Umbilical cord (tissue), 2 donors: ENCODE results near the gene TBCCD1. TPM values are rescaled to one million over a fixed set of nuclear protein-coding genes. Genes with fewer than 3 reads are reported as not detected.
"Not testable (repeated sequence)": the region's sequence is repeated elsewhere in the genome, so short reads cannot be mapped to it uniquely, and the experiment has no call there.

Source experiments
- DNase-seq: peaks from one replicate; pipeline ENCODE4 v3.0.0-alpha.2; 2015; ENCODE audit warnings: low spot score
- total RNA-seq: library from RNA; depleted of rRNA; stranded (reverse); fragments of >200 nt; gene quantifications from one replicate; pipeline ENCODE4 v1.2.3, GENCODE V29; 2014; ENCODE audit warnings: low replicate concordance; ENCODE audit not compliant: insufficient read depth

TBCCD1 gene
- total RNA-seq, 1 donor from 2014 or later = 6.3 TPM

DNA sequence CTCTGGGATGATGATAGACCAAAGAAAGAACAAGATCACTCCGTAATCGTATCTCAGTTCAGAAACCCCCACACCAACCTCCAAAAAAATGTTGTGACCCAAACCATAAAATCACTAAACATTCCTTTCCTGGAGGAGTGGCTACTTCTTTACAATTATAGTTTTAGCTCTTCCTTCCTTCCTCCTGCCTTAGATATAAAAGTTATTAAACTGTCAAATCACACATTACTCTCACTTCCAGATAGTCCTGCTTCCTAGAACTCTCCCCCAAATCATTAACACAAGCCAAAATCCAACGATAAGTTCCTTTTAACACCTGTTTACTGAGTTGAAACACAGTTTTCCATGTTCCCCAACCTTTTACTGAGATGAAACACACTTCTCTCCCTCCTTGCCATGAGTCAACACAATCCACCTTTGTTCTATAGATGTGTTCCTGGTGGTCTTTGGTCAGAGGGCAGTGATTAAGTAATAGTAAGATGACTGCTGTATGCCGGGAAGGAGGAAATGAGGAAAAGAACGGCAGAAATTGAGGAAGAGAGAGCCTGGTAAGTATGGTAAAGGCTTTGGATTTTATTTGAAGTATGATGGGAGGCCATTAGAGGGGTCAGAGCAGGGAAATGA lies 14.6 kb downstream of the TBCCD1 start:
- no peak for DNase-seq

DNA sequence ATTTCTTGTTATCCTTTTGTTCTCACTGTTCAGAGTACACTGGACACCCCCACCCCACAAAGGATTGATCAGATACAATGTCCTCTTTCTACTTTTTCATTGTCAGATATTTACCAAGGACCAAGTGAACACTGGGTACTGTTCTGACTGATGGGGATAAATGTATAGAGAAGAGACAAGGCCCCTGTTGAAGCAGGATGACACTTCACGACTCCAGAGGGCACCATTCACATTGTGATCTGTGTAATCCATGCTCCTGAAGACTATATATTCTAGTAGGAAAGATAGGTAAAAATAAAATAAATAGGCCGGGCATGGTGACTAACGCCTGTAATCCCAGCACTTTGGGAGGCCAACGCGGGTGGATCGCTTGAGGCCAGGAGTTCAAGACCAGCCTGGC lies 15.8 kb downstream of the TBCCD1 start:
- DNase-seq = no peak

DNA sequence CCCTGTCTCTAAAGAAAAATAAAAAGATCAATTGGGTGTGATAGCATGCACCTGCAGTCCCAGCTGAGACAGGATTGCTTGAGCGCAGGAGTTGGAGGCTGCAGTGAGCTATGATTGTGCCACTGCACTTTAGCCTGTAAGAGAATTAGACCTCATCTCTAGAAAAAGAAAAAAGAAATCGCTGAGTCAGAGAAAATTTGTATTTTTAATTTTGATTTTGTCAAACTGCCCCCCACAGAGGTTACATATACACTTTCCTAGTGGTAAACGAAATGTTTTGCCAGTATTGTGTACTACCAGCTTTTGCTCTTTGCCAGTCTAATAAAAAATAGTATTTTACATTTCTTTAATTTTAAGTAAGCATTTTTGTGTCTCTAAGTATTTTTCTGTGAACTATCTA lies 17.6 kb downstream of the TBCCD1 start:
- DNase-seq = no peak

DNA sequence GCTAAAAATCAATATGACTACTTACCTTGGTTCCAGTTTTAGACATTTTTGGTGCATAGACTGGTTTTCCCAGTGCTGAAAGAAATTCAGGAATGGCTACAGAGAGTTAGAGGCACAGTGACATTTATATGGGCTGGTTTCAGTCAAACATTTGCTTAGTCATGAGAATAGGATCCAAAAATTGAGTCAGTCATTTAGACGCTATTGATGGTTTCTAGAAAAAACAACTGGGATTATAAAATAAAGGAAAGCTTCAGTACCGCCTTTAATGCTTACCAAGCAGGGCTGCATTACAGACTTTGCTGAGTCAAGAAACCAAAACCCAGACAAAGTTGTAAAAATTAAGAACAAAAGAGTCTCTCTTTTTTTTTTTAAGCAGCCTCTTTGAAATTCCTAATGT lies 22.9 kb downstream of the TBCCD1 start, which contains the start of gene CRYGS:
Gene CRYGS (minus strand): TSS at position 100 of the 400 bp plus-strand sequence. CDS start 54 bp downstream, at position 46.
- DNase-seq = no peak

DNA sequence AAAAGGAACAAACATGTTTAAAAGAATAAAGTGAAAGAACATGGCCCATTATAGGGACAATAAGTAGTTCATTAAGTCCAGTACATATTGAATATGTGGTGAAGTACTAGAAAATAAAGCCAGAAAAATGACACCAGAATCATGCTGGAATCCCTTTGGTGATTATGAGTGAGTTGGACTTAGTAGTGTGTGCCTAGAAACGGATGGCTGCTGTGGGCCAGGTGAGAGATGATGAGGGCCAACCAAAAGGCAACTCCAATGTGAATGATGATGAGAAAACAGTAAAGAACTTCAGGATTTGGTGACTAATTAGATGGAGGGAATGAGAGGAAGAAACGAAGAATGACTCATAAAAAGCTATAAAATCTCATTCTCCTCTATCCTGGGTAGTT lies 26.3 kb downstream of the TBCCD1 start:
- DNase-seq = no peak

DNA sequence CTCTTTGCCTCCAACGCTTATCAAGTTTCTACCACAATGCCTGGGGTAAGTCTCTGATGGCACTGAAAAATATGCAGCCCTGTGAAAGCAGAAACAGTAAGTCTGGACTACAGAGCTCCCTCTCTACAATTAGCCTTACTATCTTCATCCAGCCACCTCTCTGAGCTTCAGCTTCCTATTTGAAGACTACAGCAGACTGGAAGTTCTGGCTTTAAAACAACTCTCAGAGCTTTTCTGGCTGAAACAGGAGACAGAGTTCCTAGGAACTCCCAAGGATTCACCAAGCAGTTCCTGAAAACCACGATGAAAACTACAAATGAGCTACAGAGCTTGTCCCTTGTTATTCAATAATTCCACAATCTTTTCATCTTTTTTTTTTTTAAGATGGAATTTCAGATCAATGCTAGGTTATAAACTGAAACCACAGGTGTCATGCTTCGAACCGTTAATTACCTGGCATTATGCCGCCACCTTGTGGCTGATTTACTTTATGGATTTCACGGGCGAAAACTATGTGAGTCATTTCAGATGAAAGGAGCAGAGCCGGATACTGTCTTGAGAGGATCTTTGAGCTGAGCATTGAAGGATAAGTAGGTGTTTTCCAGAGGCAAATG lies 26.8 kb downstream of the TBCCD1 start:
- DNase-seq = peak; percentile 87

DNA sequence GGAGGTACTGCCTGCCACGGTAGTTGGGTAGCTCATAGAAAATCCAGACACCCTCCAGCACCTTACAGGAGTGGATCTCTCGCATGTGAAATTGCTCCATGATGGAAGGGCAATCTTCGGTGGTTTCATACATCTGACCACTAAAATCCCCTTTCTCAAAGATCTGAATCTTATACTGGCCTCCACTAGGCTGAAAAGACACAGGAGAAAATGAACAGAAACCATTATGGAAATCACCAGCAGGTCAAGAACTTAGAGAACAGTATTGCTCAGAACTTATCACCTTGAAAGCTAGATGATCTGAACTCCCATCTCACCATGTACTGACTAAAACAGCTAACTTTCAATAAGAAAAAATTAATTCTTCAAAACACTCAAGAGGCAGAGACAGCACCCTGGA lies 28.4 kb downstream of the TBCCD1 start:
- DNase-seq = no peak

DNA sequence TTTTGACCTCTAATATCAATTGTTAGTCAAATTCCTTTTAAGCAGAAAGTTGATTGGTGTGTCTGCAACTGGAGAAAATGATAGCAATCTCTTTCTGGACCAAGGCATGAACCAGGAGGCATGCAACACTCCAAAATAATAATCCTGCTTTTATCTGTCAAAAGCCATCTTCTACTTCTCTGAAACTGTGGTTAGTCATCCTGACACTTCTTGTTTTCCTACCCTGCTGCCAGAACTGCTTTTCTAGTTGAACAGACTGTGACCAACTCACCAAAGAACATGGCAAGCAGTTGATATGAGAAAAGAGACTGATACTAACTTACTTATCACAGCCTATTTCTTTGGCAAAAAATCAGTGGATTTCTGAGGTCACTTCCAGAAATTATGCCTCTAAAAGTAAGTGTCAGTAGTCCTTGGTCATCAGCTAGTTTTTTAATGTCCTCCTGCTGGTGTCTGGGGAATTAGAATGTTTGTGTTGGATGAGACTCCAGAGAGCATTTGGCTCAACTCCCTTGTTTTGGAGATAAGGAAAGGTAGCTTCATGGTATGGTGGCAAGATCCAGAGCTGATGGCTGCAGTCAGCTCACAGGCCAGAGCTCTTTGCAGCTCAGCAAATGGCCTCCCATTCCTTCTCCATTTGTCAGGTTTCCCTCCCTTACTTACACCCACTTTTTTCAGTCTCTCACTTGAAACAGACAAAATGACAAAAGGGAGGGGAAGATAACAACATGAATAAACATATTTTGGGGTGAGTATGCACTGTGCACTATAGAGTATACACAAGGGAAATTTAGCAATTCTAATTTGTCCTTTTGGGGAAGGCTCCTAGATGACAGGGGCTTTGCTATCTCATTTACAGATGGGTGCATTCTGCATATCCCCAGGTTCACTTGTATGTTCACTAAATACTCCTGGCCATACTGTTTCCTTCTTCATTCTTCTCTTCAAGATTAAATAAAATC lies 30.0 kb downstream of the TBCCD1 start:
- DNase-seq = no peak

DNA sequence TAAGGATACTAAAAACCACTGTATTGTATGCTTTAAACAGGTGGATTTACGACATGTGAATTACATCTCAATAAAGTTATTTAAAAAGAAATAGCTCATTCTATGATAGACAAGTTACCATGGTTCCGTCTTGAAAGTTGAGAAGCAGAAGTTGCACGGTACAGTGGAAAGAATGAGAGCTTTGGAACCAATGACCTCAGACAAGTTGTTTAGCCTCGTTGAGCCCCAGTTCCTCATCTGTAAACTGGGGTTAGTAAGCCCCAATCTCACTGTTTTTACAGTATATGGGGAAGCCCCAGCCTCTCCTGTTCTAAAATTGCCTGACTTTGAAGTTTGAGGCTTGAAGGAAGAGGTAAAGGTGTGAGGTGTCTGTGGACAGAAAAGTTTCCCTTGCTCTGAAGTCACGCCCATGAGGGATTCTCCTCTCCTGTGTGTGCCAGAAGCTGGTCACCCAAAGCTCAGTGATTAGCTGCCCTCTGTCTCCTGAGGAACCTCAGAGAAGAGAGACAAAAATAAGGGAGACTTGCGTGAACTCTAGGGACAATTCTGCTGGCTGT lies 32.9 kb downstream of the TBCCD1 start:
- DNase-seq = peak; percentile 22

DNA sequence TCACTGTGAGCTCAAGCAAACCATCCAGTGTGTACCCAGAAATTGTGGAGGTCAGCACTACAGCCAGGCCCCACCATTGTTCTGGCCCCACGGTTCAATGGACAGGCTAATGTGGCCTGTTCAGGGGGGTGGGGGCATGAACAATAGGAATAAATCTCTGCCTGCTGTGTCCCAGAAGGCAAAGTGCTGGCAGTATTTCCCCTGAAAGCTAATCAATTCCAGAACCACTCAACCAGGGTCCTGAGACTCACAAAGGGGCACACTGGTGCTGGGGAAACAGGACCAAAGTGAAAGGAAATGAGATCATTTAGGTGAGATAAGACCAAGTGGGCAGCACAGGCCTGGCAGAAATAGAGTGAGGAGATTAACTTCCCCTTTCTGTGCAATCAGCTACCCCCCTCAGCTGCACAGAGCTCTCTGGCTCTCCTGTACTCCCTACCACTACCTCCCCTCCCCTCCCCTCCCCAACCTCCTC lies 34.5 kb downstream of the TBCCD1 start:
- DNase-seq = no peak

DNA sequence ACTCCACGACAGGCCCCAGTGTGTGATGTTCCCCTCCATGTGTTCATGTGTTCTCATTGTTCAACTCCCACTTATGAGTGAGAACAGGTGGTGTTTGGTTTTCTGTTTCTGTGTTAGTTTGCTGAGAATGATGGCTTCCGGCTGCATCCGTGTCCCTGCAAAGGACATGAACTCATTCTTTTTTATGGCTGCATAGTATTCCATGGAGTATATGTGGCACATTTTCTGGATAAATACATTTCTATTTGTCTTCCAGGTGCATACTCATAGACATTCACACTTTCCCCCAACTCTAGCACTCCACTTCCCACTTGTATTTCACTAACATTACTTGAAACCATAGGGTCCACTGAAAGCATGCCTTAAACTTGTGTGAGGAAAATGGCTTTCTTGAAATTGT lies 35.4 kb downstream of the TBCCD1 start:
- not testable (repeated sequence) for DNase-seq

DNA sequence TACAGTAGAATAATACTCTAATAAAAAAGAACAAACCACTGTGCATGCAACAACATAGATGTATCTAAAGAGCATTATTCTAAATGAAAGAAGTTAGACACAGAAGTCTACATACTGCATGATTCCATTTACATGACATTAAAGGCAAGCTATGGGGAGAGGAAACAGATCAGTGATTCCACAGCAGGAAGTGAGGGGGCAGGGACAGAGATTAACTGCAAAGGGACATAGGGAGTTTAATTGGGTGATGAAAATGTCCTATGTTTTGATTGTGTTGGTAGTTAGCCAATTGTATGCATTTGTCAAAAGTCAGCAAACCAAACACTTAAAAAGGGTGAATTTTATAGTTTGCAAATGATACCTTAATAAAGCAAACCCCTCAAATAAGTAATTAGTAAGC lies 36.7 kb downstream of the TBCCD1 start:
- no peak for DNase-seq

DNA sequence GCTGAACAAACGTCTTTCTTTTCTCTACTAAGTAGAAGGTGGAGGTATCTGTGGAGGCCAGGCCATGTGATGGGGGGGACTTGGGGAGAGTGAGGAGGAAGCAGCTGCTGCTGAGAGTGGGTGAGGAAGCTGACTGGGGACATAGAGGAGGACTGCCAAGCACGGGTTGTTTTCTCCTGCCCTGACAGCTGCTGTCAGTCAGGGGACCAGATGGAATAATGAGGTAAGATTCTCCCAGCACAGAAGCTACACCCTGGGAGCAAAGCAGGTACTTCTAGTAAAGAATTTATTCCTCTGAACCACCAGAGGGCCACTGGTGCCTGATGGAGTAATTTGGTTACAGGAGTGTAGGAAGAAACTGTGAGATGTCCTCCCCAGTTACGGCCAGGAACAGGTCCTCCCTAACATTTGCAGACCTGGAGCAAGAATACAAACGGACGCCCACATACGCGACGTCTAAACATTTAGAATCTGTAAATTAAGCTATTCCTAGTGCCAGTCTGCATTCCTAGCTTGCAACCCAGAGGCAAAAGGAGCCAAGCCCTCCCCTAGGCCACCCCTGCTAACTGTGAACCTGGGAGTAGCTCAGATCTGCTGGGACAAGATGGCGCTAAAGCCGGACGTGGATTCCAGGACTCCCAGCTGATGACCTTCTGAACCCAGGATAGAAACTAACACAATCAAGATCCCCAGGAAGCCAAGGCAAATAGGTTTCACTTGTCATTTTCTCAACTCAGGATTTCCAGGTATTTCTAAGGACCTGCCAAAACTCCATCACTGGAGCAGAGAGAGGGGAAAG lies 37.7 kb downstream of the TBCCD1 start:
- no peak for DNase-seq

DNA sequence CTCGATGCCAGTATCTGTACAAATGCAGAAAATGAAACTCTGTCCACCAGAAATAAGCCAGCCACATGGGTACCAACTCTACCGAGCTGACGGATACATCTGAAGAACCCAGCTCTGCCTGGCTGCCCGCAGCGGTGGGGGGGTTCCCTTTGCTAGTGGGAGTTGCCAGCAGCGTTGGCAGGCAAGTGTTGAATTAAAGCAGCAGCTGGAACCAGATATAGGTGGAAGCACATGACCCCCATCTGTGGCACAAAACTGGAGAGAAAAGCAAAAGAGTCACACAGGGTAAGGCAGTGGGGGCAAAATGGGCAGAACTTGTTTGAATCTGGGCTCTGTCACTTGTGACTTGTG lies 40.9 kb downstream of the TBCCD1 start:
- DNase-seq = no peak

DNA sequence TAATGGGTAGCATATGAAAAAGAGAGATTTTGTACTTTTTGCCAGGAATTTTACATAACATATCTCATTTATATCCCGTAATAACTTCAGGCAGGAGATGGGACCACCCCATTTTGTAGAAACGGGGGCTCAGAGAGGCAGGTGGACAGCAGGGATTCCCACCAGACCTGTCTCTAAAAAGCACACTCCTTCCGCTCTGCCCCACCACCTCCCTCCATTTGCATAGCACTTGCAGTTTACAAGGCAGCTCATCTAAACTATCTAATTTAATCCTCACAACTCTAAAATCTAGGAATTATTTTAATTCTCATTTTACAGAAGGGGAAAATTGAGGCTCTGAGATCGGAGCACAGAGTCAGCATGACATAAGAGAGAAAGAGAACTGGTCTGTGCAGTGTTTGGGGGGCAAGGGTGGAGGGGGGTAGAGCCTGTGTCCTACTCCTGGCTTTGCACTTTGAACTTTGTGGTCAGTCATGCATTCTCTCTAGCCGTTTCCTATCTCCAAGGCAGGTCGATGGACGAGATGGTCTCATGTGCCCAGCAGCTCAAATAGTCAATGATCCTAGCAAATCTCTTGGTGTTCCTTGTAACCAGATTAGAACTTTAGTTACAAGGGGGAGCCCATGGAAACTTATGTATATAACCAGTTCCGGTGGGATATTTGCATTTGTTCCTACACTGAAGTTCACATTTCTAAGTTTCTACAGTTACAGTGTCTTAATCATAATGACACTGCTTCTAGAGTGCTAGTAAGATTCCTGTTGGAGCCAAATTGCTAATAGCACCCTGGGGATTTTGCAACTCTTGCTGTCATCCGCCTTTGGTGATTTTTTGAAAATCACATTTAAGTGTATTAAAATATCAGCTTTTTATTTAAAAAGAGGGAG lies 41.5 kb downstream of the TBCCD1 start:
- no peak for DNase-seq

DNA sequence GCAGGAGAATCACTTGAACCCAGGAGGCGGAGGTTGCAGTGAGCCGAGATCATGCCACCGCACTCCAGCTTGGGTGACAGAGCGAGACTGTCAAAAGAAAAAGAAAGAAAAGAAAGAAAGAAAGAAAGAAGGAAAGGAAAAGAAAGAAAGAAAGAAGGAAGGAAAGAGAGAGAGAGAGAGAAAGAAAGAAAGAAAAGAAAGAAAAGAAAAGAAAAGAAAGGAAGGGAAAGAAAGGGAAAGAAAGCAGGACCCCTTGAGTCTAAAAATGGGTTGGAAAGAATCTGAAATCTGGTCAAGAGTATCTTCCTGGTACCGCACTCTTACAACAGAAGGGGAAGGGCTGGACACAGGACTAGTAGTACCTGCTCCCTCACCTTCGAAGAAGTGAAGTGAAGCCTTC lies 42.5 kb downstream of the TBCCD1 start:
- DNase-seq = no peak

DNA sequence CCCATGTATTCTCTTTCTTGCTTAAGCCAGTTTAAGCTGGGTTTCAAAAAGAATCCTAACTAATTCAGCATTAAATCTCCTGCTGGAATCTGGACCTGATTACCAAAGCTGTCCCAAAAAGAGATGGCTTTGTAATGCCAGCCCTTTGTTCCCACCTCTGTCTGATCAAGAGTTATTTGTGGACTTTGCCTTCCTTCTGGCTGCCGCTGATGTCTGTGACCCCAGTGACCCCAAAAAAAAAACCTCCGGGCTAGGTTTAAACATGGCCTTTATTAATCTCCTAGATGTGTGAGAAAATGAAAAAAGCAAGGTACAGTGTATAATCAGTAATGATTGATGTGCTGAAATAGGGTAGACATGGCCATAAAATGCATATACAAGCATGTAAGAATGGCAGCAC lies 43.7 kb downstream of the TBCCD1 start:
- DNase-seq = no peak

DNA sequence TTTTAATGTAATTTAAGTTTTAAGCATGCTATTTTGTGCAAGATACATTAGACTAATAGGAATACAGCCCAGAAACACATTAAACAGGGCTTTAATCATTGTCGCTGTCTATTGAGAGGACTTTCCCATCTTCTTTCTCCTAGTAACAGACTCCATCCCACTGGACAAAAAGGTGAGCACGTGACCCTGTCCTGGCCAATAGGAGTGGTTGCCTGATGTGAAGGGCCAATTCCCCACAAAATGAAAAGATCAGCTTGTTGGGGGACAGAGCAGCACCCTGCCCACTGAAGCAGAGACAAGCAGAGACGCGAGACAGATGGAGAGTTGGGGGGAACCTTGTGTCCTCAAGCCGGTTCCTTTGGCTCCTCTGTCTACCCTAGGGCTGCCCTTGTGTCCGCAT lies 44.1 kb downstream of the TBCCD1 start:
- DNase-seq = no peak

DNA sequence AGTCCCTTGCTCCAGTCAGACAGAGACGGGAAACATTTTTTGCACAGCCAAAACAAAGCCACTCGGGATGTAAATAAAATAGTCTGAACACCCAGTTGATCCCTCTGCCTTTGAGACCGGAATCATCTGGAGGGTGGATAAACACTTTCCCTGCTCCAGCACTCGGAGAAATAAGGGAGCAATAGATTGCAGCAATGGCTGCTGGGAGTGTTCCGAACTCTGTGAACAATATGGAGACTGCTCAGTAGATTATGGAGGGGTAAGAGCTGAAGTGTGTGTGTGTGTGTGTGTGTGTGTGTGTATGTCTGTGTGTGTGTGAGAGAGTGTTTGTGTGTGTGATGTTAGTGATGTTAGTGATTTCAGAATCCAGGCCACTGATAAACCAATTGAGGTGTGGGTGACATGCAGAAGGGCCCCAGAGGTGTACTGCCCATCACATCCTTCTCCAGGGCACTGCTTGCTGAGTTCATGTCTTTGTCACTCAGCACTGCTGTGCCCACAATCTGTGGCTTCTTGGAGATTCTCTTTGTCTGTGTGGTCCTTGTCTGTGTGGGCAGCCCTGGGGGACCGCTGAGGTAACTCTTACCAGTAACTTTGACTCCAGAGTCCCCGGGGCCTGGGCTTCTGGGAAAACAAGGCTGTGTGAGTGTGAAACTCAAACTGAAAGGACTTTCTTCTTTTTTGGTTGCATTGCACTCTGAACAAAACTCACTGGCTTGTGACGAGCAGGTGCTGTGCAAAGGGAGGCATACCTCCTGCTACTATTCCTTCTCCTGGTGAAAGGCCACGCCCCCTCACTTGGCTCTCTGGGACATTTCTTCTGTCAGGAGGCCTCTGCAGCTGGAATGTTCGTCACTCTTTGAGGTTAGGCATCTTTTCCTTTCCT lies 45.9 kb downstream of the TBCCD1 start:
- DNase-seq = no peak
